Left renal cortex interstitium (tissue), 4 donors: ENCODE measurements around the gene DTWD2. TPM values are rescaled to one million over a fixed set of nuclear protein-coding genes. Genes with fewer than 3 reads are reported as not detected.

Experiments
- DNase-seq, 4 donors: peaks; one replicate each; pipeline ENCODE4 v3.0.0-alpha.2; 2013; ENCODE audit warnings: low read depth in 4 of 4, low spot score in 2 of 4, missing footprints in 1 of 4
- polyA plus RNA-seq, 4 donors: library from polyadenylated mRNA; unstranded; fragments of 120-200 nt; gene quantifications; one replicate each; pipeline ENCODE4 v1.2.1, GENCODE V29; 2013; ENCODE audit not compliant: insufficient read length in 4 of 4

DTWD2 gene
- 10 to 100 TPM; 13.2 to 16.2 (median 14.2) TPM for polyA plus RNA-seq

- peak; percentile 91 to 95 (median 92) for DNase-seq
These were observed at the start of gene DTWD2 for GRCh38 chr5:118987988-118988865. Gene DTWD2 (minus strand): TSS chr5:118988547. CDS start chr5:118988511, 36 bp downstream.

DNA sequence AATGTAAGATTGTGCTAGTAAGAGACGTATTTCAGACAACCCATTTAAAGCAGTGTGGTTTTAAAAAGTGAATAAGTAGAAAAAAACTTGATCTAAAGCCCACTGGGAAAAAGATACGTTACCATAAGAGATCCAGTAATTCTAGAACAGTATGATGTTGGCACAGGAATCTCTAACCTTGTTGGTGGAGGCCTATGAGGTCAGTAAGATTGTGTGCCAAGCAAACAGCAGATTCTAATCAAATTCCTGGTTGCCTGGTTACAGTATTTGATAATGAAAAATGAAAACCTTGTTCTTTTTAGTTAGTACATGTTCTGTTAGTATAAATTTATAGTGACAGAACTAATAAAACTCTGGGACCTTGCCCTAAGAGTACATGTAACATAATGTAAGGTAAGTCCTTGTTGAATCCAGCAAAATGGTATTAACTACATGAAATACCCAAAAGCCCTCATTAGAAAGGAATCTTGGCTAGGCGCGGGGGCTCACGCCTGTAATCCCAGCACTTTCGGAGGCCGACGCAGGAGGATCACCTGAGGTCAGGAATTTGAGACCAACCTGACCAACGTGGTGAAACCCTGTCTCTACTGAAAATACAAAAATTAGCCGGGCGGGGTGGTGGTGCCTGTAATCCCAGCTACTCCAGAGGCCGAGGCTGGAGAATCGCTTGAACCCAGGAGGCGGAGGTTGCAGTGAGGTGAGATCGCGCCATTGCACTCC lies 49.3 kb upstream of the DTWD2 start:
- no peak for DNase-seq

DNA sequence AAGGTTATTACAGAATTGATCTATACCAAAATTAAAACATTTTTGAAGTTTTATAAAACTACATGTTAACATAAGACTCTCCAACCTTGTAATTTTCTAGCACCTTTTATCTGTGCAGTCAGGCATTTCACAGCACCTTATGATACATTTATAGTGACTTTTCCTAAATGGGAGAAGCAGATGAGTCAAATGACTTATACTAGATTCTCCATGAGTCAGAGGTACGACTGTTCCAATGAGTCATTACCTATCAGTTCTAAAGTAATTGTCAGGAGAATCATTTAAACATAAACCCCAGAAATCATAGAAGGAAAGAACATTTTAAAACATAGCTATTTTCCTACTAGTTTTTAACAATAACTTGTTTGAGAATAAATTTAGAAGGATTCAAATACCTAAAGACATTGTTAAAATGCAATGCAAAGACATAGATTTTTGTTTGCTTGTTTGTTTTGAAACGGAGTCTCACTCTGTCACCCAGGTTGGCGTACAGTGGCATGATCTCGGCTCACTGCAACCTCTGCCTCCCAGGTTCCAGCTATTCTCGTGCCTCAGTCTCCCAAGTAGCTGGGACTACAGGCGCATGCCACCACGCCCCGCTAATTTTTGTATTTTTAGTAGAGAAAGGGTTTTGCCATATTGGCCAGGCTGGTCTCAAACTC lies 47.9 kb upstream of the DTWD2 start:
- DNase-seq, result no peak

DNA sequence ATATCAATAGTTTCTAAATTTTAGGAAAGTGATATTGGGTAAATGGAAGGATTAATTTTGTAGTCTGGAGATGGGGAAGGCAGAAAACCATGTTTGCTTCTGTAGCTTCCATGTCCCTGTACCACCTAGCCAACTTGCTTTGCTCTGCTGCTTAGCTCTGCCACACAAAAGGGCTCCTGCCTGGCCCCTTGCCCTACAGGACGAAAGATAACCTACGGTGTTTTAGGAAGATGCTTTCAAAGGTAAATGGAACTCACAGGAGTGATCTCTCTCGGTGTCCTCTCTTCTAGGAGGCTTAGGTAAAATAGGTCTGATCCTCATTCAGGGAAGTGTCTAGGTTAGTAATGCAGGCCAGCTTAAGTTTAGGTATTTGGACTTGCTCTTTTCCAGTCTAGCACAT lies 44.8 kb upstream of the DTWD2 start:
- DNase-seq, result no peak

DNA sequence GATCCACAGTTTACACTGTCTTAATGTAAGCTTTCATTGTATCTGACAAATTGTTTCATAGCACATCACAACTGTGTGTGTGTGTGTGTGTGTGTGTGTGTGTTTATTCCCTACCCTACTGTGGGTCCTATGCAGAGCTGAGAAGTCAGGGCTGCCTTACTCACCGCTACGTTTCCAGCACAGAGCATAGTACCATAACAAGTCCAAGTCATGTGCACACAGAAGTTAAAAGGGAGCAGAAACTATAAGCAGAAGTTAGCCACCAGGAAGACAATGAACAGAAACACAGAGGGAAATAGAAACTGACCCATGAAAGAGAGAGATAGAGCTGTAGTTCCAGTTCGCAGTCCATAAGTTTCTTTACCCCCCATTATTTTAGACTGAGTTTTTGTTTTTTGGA lies 44.3 kb upstream of the DTWD2 start:
- no peak for DNase-seq

- no peak for DNase-seq
These were observed 43.6 kb upstream of the DTWD2 start for GRCh38 chr5:119031905-119032304.

DNA sequence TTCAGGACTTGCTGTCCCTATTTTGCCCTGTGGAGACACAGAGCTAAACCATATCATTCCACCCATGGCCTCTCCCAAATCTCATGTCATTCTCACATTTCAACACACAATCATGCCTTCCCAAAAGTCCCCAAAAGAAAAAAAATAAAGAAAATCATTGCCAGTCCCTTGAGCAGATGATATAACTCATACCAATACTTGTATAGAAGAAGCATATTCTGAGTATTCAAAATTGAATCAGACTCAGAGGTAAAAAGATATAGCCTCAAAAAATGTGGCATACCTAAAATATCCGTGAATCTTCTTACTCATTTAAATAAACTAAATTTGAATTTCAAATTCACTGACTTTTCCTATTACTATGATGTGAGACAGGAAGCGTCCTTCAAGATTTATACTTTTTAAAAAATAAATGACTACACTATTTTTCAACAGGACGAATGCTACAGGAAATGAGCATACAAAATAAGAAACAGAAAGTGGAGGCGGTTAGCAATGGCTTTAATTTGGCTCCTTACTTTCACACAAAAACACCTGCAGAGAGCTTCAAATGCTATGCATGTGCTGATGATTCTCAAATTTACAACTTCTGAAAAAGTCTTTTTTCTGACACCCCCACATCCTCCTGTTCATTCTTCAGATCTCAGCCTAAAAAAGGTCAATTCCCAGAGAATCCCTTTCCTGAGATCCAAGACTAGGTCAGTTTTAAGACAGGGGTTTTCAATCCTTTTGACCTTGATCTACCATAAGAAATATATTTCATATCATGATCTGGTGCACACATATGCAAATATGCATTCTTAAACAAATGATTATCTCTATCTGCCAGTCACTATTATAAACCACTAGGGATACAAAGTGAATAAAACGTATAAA lies 42.9 kb upstream of the DTWD2 start:
- no peak for DNase-seq

- DNase-seq, result no peak
These were observed 40.2 kb upstream of the DTWD2 start for GRCh38 chr5:119028575-119028974.

- no peak for DNase-seq
These were observed 34.4 kb upstream of the DTWD2 start for GRCh38 chr5:119022773-119023172.

DNA sequence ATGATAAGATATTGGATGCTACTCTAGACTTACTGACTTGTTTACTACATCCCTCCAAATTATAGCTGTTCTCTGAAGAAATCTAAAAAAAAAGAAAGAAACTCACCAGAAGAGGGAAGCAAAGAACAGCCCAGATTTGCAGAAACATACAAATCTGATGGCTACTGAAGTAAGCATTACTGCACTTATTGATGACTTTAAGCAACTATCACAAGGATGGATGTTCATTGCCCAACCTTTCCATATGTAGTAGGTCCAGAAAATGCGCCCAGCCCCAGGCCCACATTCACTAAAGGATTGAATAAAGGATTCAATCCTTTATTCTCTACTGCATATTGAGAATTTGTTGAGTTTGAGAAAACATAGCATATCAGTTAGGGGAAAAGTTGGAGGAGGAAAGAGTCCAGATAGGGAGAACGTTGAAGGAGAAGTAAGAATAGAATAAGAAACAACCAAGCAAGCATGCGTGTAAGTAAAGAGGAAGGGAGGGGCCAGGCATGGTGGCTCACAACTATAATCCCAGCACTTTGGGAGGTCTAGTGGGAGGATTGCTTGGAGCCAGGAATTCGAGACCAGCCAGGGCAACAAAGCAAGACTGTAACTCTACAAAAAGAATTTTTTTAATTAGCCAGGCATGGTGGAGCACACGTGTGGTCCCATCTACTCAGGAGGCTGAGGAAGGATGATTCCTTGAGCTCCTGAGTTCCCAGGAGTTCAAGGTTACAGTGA lies 33.8 kb upstream of the DTWD2 start:
- DNase-seq, result peak in 2 of 4 donors; percentile 10

DNA sequence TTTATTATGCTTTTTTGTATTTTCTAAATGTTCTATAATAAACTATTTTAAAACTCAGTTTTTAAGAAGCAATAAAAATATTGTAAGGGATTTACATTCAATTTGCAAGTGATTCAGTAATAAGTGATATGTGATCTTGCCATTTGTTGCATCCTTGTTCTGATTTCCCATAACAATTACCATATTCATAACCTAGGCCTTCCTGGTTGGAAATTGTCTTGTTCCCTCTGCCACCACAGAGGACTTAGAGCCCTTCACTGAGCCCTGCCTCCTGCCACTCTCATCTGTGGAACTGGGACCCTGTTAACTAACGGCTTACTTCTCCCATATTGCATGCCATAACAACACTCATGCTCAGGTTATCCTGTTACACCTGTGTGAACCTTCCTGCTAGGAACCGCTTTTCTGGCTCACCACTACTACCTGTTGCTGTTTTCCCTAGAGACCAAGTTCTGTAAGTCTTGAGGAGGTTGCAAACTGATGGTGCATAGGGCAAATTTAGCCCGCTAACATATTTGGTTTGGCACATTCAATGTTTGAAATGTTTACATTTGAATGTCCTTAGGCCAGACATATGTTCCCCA lies 32.9 kb upstream of the DTWD2 start:
- no peak for DNase-seq

DNA sequence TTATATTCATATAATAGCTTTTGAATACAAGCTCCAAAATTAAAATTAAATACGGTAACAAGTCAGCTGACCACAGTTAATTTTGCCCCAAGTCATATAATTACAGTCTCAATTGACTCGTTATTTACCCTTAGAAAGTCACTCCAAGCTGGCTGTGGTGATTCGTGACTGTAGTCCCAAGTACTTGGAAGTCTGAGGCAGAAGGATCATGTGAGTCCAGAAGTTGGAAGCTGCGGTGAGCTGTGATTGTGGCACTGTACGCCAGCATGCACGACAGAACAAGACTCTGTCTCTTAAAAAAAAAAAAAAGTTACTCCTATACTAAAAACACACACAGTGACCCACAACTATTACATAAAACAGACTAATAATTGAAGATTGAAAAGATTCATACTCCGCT lies 31.6 kb upstream of the DTWD2 start:
- DNase-seq, result no peak

- DNase-seq, result no peak
These were observed 31.2 kb upstream of the DTWD2 start for GRCh38 chr5:119019501-119019900.

- DNase-seq, result no peak
These were observed 29.6 kb upstream of the DTWD2 start for GRCh38 chr5:119017994-119018393.

DNA sequence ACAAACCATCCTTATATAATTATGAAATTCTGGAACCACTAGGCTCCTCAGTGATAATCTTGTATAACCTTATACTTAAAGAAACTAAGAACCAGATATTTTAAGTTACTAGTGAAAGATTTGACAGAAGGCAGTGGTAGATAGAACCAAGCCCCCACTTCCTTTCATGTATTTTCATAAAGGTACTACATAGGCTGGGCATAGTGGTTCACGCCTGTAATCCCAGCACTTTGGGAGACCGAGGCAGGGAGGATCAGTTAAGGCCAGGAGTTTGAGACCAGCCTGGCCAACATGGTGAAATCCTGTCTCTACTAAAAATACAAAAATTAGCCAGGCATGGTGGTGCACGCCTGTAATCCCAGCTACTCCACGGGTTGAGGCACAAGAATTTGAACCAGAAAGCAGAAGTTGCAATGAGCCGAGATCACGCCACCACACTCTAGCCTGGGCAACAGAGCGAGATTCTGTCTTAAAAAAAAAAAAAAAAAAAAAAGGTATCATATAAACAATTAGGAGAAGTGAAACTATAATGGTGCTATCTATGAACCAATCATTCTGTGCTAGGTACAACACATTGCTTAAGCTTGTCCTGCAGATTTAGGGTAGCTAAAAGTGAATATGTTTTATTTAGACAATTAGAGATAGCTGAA lies 27.9 kb upstream of the DTWD2 start:
- no peak for DNase-seq

- no peak for DNase-seq
These were observed 22.8 kb upstream of the DTWD2 start for GRCh38 chr5:119011186-119011585.

DNA sequence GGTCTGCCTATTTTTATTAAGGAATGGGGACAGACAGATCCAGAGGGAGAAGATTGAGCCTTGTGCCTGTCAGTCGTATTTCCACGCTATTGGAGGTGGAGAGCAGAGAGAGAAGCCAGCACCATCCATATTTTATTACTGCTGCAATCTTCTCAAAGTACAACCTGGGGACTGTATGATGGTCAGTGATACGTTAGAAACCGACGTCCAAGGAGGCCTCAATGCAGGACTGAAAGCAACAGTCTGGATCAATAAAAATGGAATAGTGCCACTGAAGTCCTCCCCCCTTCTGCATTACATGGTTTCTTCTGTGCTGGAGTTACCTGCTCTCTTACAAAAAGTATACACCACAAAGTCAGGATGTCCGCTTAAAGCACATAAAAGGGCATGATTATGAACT lies 21.9 kb upstream of the DTWD2 start:
- DNase-seq, result no peak

DNA sequence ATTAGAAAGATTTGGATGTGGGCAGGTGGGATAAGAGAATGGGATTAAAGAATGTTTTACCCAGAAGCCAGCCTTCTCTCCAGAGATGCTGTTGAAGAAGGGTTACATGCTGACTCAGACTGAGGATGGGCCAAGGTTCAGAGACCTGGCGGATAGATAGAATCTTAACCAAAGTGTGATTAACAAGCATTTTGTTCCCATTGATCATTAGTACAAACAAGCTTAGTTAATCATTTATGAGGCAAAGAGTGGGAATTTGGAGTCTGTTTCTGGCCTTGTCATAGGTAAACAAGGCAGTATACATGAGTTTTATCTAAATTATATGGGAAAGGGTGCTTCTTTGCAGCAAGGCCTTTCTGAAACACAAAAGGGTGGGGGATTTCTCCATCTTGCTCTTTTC lies 20.8 kb upstream of the DTWD2 start:
- DNase-seq, result no peak

DNA sequence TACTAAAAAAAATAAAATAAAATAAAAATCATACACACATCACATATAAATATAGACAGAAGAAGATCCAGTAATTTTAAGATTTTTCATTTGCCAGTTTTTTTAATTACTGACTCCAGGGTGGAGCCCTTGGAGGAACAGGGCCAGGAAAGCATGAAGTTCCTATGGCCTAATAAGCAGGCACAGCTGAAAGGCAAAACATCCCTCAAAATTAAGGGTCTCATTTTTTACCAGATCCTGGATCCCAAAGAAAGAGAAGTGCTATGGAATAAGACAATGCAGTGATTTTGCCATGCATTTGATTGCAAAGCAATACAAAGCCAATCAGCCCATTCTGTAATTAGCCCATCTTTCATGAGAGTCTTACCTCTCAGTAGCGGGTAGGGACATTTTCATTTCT lies 11.3 kb upstream of the DTWD2 start:
- DNase-seq, result no peak
